Stimulated activated CD8-positive, alpha-beta memory T cell treated with anti-CD3 and anti-CD28 coated beads, Interleukin-2, amount 100 ng/mL, for 1 hour (primary cell): Measurements from ENCODE around the gene DCBLD1.

Experiments used
- DNase-seq, 2 donors: peaks; one replicate each; pipeline ENCODE4 v3.0.0-alpha.2; 2020; ENCODE audit warnings: low read depth in 2 of 2

DCBLD1 gene

GRCh38 chr6:117555882-117556498, 73.5 kb downstream of the DCBLD1 start:
- peak in 1 of 2 donors; percentile 29 for DNase-seq

DNA sequence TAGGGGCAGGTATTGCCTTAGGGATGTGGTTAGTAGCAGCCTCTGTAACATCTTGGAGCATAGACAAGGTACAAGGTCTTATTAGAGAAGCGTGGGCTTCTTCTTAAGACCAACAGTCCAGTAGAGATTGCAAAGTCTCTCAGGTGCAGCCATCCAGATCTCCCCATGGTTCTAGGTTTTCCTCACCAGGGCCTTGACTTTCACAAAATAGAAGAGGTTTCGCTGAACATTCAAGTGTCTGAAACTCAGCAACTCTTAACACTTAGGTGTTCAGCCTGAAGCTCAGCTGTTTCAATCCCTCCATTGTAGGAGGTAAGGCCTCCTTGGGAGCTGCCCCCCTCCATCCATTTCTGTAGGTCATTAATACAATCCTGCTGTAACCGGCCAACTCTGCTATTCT, 75.5 kb downstream of the DCBLD1 start:
- no peak for DNase-seq

DNA sequence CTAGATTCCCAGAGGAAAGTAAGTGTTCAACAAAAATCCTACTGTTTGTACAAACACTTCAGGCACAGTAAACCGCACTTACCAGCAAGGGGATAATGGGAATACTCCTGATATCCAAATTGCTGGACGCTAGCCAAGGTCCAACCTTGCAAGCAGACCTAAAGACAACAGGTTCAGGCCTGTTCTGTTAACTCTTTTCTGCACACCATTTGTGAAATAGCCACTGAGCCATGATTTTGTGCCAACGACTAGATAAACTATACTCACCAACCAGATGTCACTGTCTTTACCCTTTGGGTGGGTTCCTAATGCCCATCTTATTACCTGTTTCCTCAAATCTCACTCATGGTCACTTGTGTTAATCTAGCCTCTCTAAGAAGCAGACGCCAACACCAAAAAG, 76.3 kb downstream of the DCBLD1 start:
- no peak for DNase-seq

GRCh38 chr6:117559299-117559698, 76.8 kb downstream of the DCBLD1 start:
- DNase-seq: no peak

DNA sequence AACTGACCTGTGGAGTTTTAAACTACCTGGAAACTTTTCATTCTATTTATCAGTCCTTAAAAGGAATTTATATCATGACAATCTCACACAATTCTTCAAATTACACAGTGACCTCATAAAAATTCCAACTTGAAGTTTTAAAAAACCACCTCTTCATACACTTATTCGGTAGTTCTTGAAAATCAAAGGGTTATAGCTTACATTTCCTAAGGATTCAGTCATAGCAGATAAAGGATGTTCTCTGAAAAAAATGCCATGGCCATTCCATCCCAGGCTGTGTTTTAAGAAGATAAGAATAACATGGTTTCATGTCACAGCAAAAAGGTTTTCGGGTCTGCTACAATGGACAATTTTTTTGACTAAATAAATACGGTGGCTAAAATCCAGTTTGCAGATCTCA, 78.7 kb downstream of the DCBLD1 start:
- DNase-seq: no peak

GRCh38 chr6:117564681-117565080, 82.2 kb downstream of the DCBLD1 start:
- DNase-seq: no peak

DNA sequence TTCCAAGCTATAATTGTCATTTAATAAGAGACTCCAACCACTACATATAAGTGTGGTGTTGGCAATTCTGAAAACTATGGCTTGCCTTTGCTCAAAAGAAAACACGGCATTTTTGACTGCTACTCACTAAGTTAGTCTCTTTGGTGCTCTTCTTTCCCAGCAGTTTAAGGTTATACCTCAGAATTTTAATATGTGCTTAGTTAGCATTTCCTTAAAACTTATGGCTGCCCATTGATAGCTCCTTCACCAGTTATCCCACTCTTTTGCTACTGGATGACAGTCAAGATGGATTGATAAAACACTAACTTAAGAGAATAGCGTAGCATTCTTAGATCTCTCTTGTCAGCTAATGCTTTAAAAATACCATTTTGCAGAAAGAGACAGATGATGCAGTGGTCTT, 85.8 kb downstream of the DCBLD1 start:
- no peak for DNase-seq

DNA sequence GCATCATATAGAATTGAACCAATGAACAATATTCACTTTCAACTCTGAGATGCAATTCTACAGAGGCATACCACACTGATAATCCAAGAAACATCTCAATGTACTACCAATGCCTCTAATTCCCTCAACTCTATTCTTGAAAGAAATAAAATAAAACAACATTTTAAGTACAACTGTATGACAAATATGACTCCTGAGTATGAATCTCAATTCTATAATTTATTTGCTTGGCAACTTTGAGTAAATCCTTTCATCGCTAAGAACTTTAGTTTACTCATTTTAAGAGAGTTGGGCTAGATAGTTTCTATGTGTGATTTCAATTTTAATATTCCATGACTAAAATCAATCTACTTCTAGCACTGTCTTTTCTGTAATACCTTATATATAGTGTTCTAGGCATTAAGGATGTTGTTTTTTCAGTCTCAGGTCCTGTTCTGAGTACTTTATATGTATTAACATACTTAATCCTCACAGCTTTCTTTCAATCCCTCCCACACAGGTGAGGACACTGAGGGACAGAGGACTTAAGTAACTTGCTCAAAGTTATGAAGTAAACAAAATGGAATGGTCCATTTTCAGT, 86.4 kb downstream of the DCBLD1 start:
- no peak for DNase-seq

- DNase-seq: no peak
Measured at GRCh38 chr6:117573006-117573680, 90.7 kb downstream of the DCBLD1 start.

- DNase-seq: no peak
Measured at GRCh38 chr6:117574198-117574597, 91.7 kb downstream of the DCBLD1 start.

- no peak for DNase-seq
Measured at GRCh38 chr6:117585647-117586046, 103.2 kb downstream of the DCBLD1 start.

- no peak for DNase-seq
Measured at GRCh38 chr6:117590447-117590846, 108.0 kb downstream of the DCBLD1 start.

DNA sequence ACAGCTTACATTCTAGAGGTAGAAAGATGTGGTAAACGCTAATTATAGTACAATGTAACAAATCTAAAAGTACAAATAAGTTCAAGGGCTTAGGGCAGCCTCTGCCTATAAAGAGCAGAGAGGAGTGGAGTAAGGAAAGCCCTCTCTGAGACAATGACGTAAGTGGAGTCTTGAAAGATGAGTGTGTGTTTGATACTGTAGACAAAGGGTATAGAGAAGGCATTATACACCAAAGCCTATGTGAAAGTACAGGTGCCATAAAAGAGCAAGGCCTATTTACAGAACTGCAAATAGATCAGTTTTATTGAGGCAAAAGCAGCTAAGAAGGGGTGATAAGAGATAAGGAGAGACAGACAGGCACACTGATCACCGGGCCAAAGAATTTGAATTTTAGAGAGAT, 108.9 kb downstream of the DCBLD1 start:
- no peak for DNase-seq

- DNase-seq: no peak
Measured at GRCh38 chr6:117592983-117593759, 110.7 kb downstream of the DCBLD1 start.

DNA sequence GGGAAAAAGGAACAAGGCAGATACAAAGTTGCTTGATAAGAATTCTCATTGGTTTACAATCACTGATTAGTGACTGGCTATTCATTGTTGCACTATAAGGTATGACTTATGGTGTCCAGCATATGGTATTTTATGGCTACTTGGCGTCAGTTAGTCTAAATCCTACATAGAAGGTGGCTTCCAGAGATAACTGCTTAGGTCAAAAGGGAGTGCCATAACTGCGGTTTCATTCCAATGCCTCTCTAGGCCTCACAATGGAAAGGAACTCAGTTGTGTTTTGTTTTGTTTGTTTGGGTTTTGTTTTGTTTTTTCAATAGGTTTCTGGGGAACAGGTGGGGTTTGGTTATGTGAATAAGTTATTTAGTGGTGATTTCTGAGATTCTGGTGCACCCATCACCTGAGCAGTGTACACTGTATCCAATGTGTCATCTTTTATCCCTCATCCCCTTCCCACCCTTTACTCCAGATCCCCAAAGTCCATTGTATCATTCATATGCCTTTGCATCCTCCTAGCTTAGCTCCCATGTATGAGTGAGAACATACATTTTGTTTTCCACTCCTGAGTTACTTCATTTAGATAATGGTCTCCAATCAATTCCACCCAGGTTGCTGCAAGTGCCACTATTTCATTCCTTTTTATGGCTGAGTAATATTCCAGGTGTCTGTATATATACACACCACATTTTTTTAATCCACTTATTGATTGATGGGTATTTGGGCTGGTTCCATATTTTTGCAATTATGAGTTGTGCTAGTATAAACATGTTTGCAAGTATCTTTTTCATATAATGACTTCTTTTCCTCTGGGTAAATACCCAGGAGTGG, 112.8 kb downstream of the DCBLD1 start:
- DNase-seq: no peak

DNA sequence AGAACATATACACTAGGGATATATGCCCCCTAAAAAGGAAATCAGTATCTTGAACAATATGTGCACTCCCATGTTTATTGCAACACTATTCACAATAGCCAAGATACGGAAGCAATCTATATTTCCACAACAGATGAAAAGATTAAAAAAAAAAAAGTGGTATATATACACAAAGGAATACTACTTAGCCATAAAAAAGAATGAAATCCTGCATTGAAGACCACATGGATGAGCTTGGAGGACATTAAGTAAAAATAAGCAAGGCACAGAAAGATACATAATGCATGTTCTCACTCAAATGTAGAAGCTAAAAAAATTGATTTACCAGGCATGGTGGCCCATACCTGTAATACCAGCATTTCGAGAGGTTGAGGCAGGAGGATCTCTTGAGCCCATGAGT, 115.3 kb downstream of the DCBLD1 start:
- no peak for DNase-seq
